GM12892 (cell line): ENCODE data around the gene RGS17.

Experiments
- POLR2A ChIP-seq: IDR thresholded peaks from 2 replicates; pipeline ENCODE4 v1.6.1; 2011; ENCODE audit warnings: low read depth, low read length, control low read depth
- TAF1 ChIP-seq: IDR thresholded peaks from 2 replicates; pipeline ENCODE4 v1.6.1; 2011; ENCODE audit warnings: low read depth, mild to moderate bottlenecking, control low read depth, low read length, borderline replicate concordance

GRCh38 chr6:153018355-153018754 lies 112.7 kb downstream of the RGS17 start:
- TF ChIP-seq POLR2A (no peak), TAF1 (no peak)
